CD8-positive, alpha-beta memory T cell (primary cell): ENCODE measurements around the gene CUX1. TPM values are rescaled to one million over a fixed set of nuclear protein-coding genes. Genes with fewer than 3 reads are reported as not detected.

ENCODE experiments used
- CTCF ChIA-PET: fragments of 350-600 bp; sonication (Branson Sonifier 250); formaldehyde crosslinking; loops from one replicate; lab custom pipeline; 2021; ENCODE audit warnings: antibody characterized with exemption; lab: Charles Lee
- POLR2A ChIA-PET: fragments of 350-600 bp; sonication (Branson Sonifier 250); formaldehyde crosslinking; loops from one replicate; lab custom pipeline; 2021; ENCODE audit warnings: antibody characterized with exemption; lab: Charles Lee
- DNase-seq, 5 donors: peaks; one replicate each; pipeline versions ENCODE4 v3.0.0 to v3.0.0-alpha.2; 2020 to 2022; ENCODE audit warnings: mixed read lengths in 1 of 5
- H3K27ac ChIP-seq: one replicate; pipeline ENCODE4 v1.7.0; 2013; ENCODE audit warnings: low read depth, mild to moderate bottlenecking, low read length, moderate library complexity
- H3K27me3 ChIP-seq: 2 replicates; pipeline ENCODE4 v1.7.0; 2013; ENCODE audit warnings: low read length, mild to moderate bottlenecking; ENCODE audit not compliant: insufficient read depth, poor library complexity, severe bottlenecking
- H3K36me3 ChIP-seq: 2 replicates; pipeline ENCODE4 v1.7.0; 2013; ENCODE audit warnings: mild to moderate bottlenecking, low read length, moderate library complexity; ENCODE audit not compliant: insufficient read depth
- H3K4me1 ChIP-seq: 2 replicates; pipeline ENCODE4 v1.7.0; 2013; ENCODE audit warnings: mild to moderate bottlenecking, low read length, moderate library complexity; ENCODE audit not compliant: insufficient read depth
- H3K4me3 ChIP-seq: 2 replicates; pipeline ENCODE4 v1.7.0; 2013; ENCODE audit warnings: mild to moderate bottlenecking, low read length
- H3K9me3 ChIP-seq: 2 replicates; pipeline ENCODE4 v1.7.0; 2013; ENCODE audit warnings: mild to moderate bottlenecking, low read length
- H3K27ac Mint-ChIP-seq, 8 donors: one replicate each; pipeline ENCODE4 v1.8.0; 2020 to 2021; ENCODE audit warnings: mixed read lengths in 8 of 8, mild to moderate bottlenecking in 6 of 8, inconsistent platforms in 3 of 8, moderate library complexity in 3 of 8
- H3K27me3 Mint-ChIP-seq, 2 donors: one replicate each; pipeline ENCODE4 v1.8.0; 2020 to 2021; ENCODE audit warnings: mixed read lengths in 2 of 2, mild to moderate bottlenecking in 1 of 2, moderate library complexity in 1 of 2
- H3K36me3 Mint-ChIP-seq, 3 donors: one replicate each; pipeline ENCODE4 v1.8.0; 2020 to 2021; ENCODE audit warnings: mixed read lengths in 3 of 3, inconsistent platforms in 1 of 3, mild to moderate bottlenecking in 1 of 3
- H3K4me1 Mint-ChIP-seq, 3 donors: one replicate each; pipeline ENCODE4 v1.8.0; 2020 to 2021; ENCODE audit warnings: mixed read lengths in 3 of 3, inconsistent platforms in 1 of 3, mild to moderate bottlenecking in 1 of 3
- H3K4me3 Mint-ChIP-seq, 7 donors: one replicate each; pipeline ENCODE4 v1.8.0; 2020 to 2021; ENCODE audit warnings: mixed read lengths in 7 of 7, mild to moderate bottlenecking in 6 of 7, moderate library complexity in 4 of 7, inconsistent platforms in 2 of 7
- H3K9me3 Mint-ChIP-seq, 5 donors: one replicate each; pipeline ENCODE4 v1.8.0; 2020 to 2022; ENCODE audit warnings: mixed read lengths in 5 of 5, mild to moderate bottlenecking in 3 of 5, moderate library complexity in 2 of 5, inconsistent platforms in 1 of 5
- polyA plus RNA-seq: library from polyadenylated mRNA; unstranded; fragments of 300-500 nt; fragmentation: Illumina TruSeq; gene quantifications from one replicate; pipeline ENCODE4 v1.2.3, GENCODE V29; 2021
- total RNA-seq, 2 experiments: library from RNA; stranded (reverse); gene quantifications; one replicate each; pipeline ENCODE4 v1.2.3, GENCODE V29; 2021

CUX1 gene
- total and polyA plus RNA-seq, 3 experiments from 2014 or later, result 23.2 to 26.4 (median 23.6) TPM

GRCh38 chr7:102093599-102094315 lies 276.3 kb downstream of the CUX1 start:
- peaks cover 0 to 10% (median 0%) of the 10 kb centered on the region in 3 donors for H3K4me1 Mint-ChIP-seq
- no peak overlapping the region for H3K27ac Mint-ChIP-seq
- no peaks in the 10 kb centered on the region for H3K4me1 ChIP-seq
- POLR2A ChIA-PET, result no interaction called here
- H3K9me3 ChIP-seq, result no peaks in the 10 kb centered on the region
- no peak overlapping the region for H3K4me3 ChIP-seq
- H3K9me3 Mint-ChIP-seq, result peaks cover 5 to 10% (median 10%) of the 10 kb centered on the region in 5 donors
- H3K36me3 ChIP-seq, result no peaks in the 10 kb centered on the region
- no peaks in the 10 kb centered on the region for H3K27me3 ChIP-seq
- H3K4me3 Mint-ChIP-seq, result no peak overlapping the region
- no peaks in the 10 kb centered on the region for H3K27me3 Mint-ChIP-seq
- peaks cover 12 to 29% (median 13%) of the 10 kb centered on the region in 3 donors for H3K36me3 Mint-ChIP-seq
- H3K27ac ChIP-seq, result no peak overlapping the region
- CTCF ChIA-PET, result no interaction called here
- DNase-seq, result no peak

GRCh38 chr7:102094316-102094650 lies 276.9 kb downstream of the CUX1 start:
- Histone ChIP-seq H3K4me3 (no peak overlapping the region), H3K27ac (no peak overlapping the region), H3K36me3 (no peaks in the 10 kb centered on the region), H3K27me3 (no peaks in the 10 kb centered on the region), H3K4me1 (no peaks in the 10 kb centered on the region), H3K9me3 (no peaks in the 10 kb centered on the region)
- Mint-ChIP-seq H3K27ac (peak overlapping the region in 1 of 8 donors; percentile 22), H3K4me3 (no peak overlapping the region), H3K4me1 (peaks cover 0 to 10% (median 0%) of the 10 kb centered on the region in 3 donors), H3K9me3 (peaks cover 0 to 5% (median 5%) of the 10 kb centered on the region in 5 donors), H3K36me3 (peaks cover 7 to 29% (median 10%) of the 10 kb centered on the region in 3 donors), H3K27me3 (no peaks in the 10 kb centered on the region)
- DNase-seq, result no peak
- ChIA-PET POLR2A (no interaction called here), CTCF (no interaction called here)

- CTCF ChIA-PET, result no interaction called here
- Mint-ChIP-seq H3K27ac (no peak overlapping the region), H3K4me3 (no peak overlapping the region), H3K27me3 (no peaks in the 10 kb centered on the region), H3K9me3 (no peaks in the 10 kb centered on the region), H3K4me1 (peaks cover 0 to 4% (median 0%) of the 10 kb centered on the region in 3 donors), H3K36me3 (peaks cover 0 to 27% (median 6%) of the 10 kb centered on the region in 3 donors)
- H3K4me1 ChIP-seq, result no peaks in the 10 kb centered on the region
- no peaks in the 10 kb centered on the region for H3K36me3 ChIP-seq
- no peaks in the 10 kb centered on the region for H3K9me3 ChIP-seq
- DNase-seq, result no peak
- H3K4me3 ChIP-seq, result no peak overlapping the region
- H3K27me3 ChIP-seq, result no peaks in the 10 kb centered on the region
- no peak overlapping the region for H3K27ac ChIP-seq
- POLR2A ChIA-PET, result no interaction called here
Measured at GRCh38 chr7:102095321-102096011, 278.0 kb downstream of the CUX1 start.

GRCh38 chr7:102096012-102096332 lies 278.5 kb downstream of the CUX1 start:
- peaks cover 0 to 4% (median 0%) of the 10 kb centered on the region in 3 donors for H3K4me1 Mint-ChIP-seq
- no peaks in the 10 kb centered on the region for H3K36me3 ChIP-seq
- H3K36me3 Mint-ChIP-seq, result peaks cover 0 to 33% (median 7%) of the 10 kb centered on the region in 3 donors
- no peaks in the 10 kb centered on the region for H3K27me3 ChIP-seq
- no peak overlapping the region for H3K4me3 Mint-ChIP-seq
- no peaks in the 10 kb centered on the region for H3K27me3 Mint-ChIP-seq
- H3K27ac Mint-ChIP-seq, result no peak overlapping the region
- DNase-seq, result no peak
- POLR2A ChIA-PET, result no interaction called here
- H3K9me3 Mint-ChIP-seq, result no peaks in the 10 kb centered on the region
- CTCF ChIA-PET, result no interaction called here
- no peaks in the 10 kb centered on the region for H3K9me3 ChIP-seq
- H3K4me1 ChIP-seq, result no peaks in the 10 kb centered on the region
- no peak overlapping the region for H3K4me3 ChIP-seq
- no peak overlapping the region for H3K27ac ChIP-seq

GRCh38 chr7:102096706-102097427 lies 279.4 kb downstream of the CUX1 start:
- Histone ChIP-seq H3K4me3 (no peak overlapping the region), H3K9me3 (no peaks in the 10 kb centered on the region), H3K4me1 (no peaks in the 10 kb centered on the region), H3K27me3 (no peaks in the 10 kb centered on the region), H3K27ac (no peak overlapping the region), H3K36me3 (no peaks in the 10 kb centered on the region)
- POLR2A ChIA-PET, result no interaction called here
- Mint-ChIP-seq H3K9me3 (no peaks in the 10 kb centered on the region), H3K4me1 (peaks cover 0 to 4% (median 0%) of the 10 kb centered on the region in 3 donors), H3K27ac (no peak overlapping the region), H3K36me3 (peaks cover 0 to 35% (median 7%) of the 10 kb centered on the region in 3 donors), H3K4me3 (no peak overlapping the region), H3K27me3 (no peaks in the 10 kb centered on the region)
- no peak for DNase-seq
- CTCF ChIA-PET, result no interaction called here

GRCh38 chr7:102097601-102098161 lies 280.3 kb downstream of the CUX1 start:
- POLR2A ChIA-PET, result no interaction called here
- no peak overlapping the region for H3K4me3 ChIP-seq
- Mint-ChIP-seq H3K27me3 (no peaks in the 10 kb centered on the region), H3K4me3 (no peak overlapping the region), H3K9me3 (no peaks in the 10 kb centered on the region), H3K4me1 (no peaks in the 10 kb centered on the region), H3K27ac (no peak overlapping the region), H3K36me3 (peaks cover 0 to 35% (median 7%) of the 10 kb centered on the region in 3 donors)
- H3K27ac ChIP-seq, result no peak overlapping the region
- no peaks in the 10 kb centered on the region for H3K27me3 ChIP-seq
- no peak for DNase-seq
- H3K36me3 ChIP-seq, result no peaks in the 10 kb centered on the region
- H3K4me1 ChIP-seq, result no peaks in the 10 kb centered on the region
- CTCF ChIA-PET, result no interaction called here
- no peaks in the 10 kb centered on the region for H3K9me3 ChIP-seq

GRCh38 chr7:102098986-102099385 lies 281.6 kb downstream of the CUX1 start:
- Histone ChIP-seq H3K27me3 (no peaks in the 10 kb centered on the region), H3K9me3 (no peaks in the 10 kb centered on the region), H3K27ac (no peak overlapping the region), H3K4me3 (no peak overlapping the region), H3K4me1 (no peaks in the 10 kb centered on the region), H3K36me3 (no peaks in the 10 kb centered on the region)
- ChIA-PET CTCF (no interaction called here), POLR2A (no interaction called here)
- Mint-ChIP-seq H3K4me1 (no peaks in the 10 kb centered on the region), H3K36me3 (peaks cover 0 to 46% (median 11%) of the 10 kb centered on the region in 3 donors), H3K4me3 (no peak overlapping the region), H3K9me3 (no peaks in the 10 kb centered on the region), H3K27me3 (no peaks in the 10 kb centered on the region), H3K27ac (no peak overlapping the region)
- no peak for DNase-seq

- DNase-seq, result no peak
- Histone ChIP-seq H3K4me3 (no peak overlapping the region), H3K9me3 (no peaks in the 10 kb centered on the region), H3K4me1 (no peaks in the 10 kb centered on the region), H3K27me3 (no peaks in the 10 kb centered on the region), H3K36me3 (no peaks in the 10 kb centered on the region), H3K27ac (no peak overlapping the region)
- no peaks in the 10 kb centered on the region for H3K9me3 Mint-ChIP-seq
- no peaks in the 10 kb centered on the region for H3K27me3 Mint-ChIP-seq
- no peak overlapping the region for H3K27ac Mint-ChIP-seq
- H3K36me3 Mint-ChIP-seq, result peaks cover 0 to 51% (median 11%) of the 10 kb centered on the region in 3 donors
- ChIA-PET POLR2A (no interaction called here), CTCF (no interaction called here)
- H3K4me1 Mint-ChIP-seq, result no peaks in the 10 kb centered on the region
- H3K4me3 Mint-ChIP-seq, result no peak overlapping the region
Measured at GRCh38 chr7:102099474-102099873, 282.0 kb downstream of the CUX1 start.
